Measurements from ENCODE around the gene OPTC. TPM values are rescaled to one million over a fixed set of nuclear protein-coding genes. Genes with fewer than 3 reads are reported as not detected.
A peak's percentile ranks its signal among the peaks of the same experiment; 100 is the strongest.

Gene OPTC
- total RNA-seq, 1 donor from 2014 or later = not detected

DNA sequence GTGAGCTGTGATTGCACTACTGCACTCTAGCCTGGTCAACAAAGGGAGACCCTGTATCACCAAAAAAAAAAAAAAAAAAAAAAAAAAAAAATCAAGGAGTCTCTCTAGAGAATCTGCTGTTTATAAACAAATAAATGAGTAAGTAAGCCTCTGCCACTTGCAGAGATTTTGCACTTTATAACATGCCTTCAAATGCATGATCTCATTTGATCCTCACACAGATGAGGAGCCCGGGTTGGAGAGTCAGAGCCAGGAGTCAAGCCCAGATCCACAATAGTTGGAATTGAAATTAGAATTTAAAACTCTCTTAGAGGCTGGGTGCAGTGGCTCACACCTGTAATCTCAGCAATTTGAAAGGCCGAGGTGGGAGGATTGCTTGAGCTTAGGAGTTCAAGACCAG is 14.3 kb upstream of the OPTC start:
- H3K4me1 Mint-ChIP-seq (ENCODE audit: unreplicated experiment) = peaks cover 70% of the 10 kb centered on the region
- H3K9me3 Mint-ChIP-seq (ENCODE audit: unreplicated experiment) = no peaks in the 10 kb centered on the region
- no peaks in the 10 kb centered on the region for H3K27me3 Mint-ChIP-seq (ENCODE audit: unreplicated experiment)
- DNase-seq (ENCODE audit: extremely low spot score, unreplicated experiment) = no peak
- no peaks in the 10 kb centered on the region for H3K36me3 Mint-ChIP-seq (ENCODE audit: unreplicated experiment)
- peak overlapping the region; percentile 91 for H3K27ac Mint-ChIP-seq (ENCODE audit: unreplicated experiment)
- H3K4me3 Mint-ChIP-seq (ENCODE audit: unreplicated experiment) = no peak overlapping the region
- TF ChIP-seq, protein P1, sequence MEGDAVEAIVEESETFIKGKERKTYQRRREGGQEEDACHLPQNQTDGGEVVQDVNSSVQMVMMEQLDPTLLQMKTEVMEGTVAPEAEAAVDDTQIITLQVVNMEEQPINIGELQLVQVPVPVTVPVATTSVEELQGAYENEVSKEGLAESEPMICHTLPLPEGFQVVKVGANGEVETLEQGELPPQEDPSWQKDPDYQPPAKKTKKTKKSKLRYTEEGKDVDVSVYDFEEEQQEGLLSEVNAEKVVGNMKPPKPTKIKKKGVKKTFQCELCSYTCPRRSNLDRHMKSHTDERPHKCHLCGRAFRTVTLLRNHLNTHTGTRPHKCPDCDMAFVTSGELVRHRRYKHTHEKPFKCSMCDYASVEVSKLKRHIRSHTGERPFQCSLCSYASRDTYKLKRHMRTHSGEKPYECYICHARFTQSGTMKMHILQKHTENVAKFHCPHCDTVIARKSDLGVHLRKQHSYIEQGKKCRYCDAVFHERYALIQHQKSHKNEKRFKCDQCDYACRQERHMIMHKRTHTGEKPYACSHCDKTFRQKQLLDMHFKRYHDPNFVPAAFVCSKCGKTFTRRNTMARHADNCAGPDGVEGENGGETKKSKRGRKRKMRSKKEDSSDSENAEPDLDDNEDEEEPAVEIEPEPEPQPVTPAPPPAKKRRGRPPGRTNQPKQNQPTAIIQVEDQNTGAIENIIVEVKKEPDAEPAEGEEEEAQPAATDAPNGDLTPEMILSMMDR (IDR thresholded peaks at IDR 0.05) = no peak

DNA sequence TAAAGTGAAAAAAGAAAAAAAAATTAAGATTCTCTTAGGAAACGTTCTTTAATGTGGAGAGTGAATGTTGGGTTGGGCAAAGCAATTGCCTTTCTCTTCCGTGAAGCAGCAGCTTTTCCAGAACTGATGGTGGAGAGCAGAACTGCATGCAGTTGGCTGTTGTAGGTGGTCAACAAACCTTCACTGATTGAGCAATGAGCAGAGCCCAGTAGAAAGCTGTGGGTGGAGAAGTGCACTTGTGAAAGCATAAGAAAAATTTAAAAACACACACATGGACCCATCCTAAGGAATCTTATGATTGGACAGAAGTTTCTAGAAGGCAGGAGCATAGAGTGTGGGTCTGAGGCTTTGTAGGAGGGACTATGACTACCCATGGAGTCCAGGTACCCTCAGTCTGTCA is 13.9 kb upstream of the OPTC start:
- H3K27me3 Mint-ChIP-seq (ENCODE audit: unreplicated experiment) = no peaks in the 10 kb centered on the region
- TF ChIP-seq, protein P1 (IDR thresholded peaks at IDR 0.05) = no peak
- peak overlapping the region; percentile 91 for H3K27ac Mint-ChIP-seq (ENCODE audit: unreplicated experiment)
- no peaks in the 10 kb centered on the region for H3K36me3 Mint-ChIP-seq (ENCODE audit: unreplicated experiment)
- peaks cover 66% of the 10 kb centered on the region for H3K4me1 Mint-ChIP-seq (ENCODE audit: unreplicated experiment)
- H3K9me3 Mint-ChIP-seq (ENCODE audit: unreplicated experiment) = no peaks in the 10 kb centered on the region
- DNase-seq (ENCODE audit: extremely low spot score, unreplicated experiment) = no peak
- no peak overlapping the region for H3K4me3 Mint-ChIP-seq (ENCODE audit: unreplicated experiment)

DNA sequence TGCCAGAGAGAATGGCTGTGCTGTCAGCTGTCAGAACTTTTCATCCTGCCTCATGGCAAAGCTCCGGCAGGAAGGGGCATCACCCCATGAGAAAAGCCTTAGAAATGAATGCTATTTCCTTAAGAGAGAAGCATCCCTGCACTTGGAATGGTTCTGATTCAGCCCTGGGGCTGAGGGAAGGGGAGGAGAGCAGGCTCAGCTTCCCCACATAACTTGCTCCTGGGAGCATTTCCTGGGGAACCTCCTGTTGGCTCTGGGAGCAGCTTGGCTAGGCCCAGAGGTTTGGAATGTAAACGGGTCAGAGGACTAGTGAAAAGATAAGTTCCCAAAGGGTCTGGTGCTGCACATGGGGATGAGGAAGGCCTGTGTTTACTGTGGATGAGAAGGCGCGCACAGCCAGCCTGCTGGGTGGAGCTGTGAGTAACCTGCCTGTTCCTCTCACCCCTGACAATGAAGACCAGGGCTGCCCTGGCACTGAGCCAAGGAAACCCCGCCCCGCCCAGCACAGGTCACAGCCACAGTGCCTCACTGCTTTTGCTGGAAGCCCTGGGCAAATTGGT is 13.3 kb upstream of the OPTC start:
- peak; percentile 88 for DNase-seq (ENCODE audit: extremely low spot score, unreplicated experiment)
- Mint-ChIP-seq H3K4me3 (ENCODE audit: unreplicated experiment) (no peak overlapping the region), H3K4me1 (ENCODE audit: unreplicated experiment) (peaks cover 62% of the 10 kb centered on the region)

DNA sequence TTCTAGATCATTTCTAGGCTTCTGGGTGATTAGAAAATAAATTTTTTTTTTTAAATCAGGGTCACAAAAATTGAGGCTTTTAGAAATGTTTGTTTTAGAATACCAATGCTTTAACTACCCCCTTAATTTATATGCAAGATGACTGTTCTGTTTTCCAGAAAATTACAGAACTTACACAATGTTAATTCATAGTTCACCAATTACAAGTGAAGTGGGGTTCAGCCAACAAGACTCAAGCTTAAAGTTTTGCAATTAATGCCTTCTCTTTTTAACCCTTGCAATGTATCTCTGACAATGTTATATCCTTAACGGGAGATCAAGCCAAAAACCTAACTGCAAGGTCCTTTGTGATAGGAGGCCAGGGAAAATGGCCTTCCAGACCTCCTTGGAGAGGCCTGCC is 12.8 kb upstream of the OPTC start:
- TF ChIP-seq, protein P1 (IDR thresholded peaks at IDR 0.05) = no peak
- H3K27ac Mint-ChIP-seq (ENCODE audit: unreplicated experiment) = no peak overlapping the region
- no peak for DNase-seq (ENCODE audit: extremely low spot score, unreplicated experiment)
- H3K9me3 Mint-ChIP-seq (ENCODE audit: unreplicated experiment) = no peaks in the 10 kb centered on the region
- no peaks in the 10 kb centered on the region for H3K36me3 Mint-ChIP-seq (ENCODE audit: unreplicated experiment)
- H3K4me3 Mint-ChIP-seq (ENCODE audit: unreplicated experiment) = no peak overlapping the region
- peaks cover 56% of the 10 kb centered on the region for H3K4me1 Mint-ChIP-seq (ENCODE audit: unreplicated experiment)
- H3K27me3 Mint-ChIP-seq (ENCODE audit: unreplicated experiment) = no peaks in the 10 kb centered on the region

More for the DNA sequence above, 13.3 kb upstream of the OPTC start:
- Mint-ChIP-seq H3K27ac (ENCODE audit: unreplicated experiment) (peak overlapping the region; percentile 91), H3K36me3 (ENCODE audit: unreplicated experiment) (no peaks in the 10 kb centered on the region), H3K9me3 (ENCODE audit: unreplicated experiment) (no peaks in the 10 kb centered on the region), H3K27me3 (ENCODE audit: unreplicated experiment) (no peaks in the 10 kb centered on the region)
- TF ChIP-seq, protein P1 (IDR thresholded peaks at IDR 0.05) = no peak

DNA sequence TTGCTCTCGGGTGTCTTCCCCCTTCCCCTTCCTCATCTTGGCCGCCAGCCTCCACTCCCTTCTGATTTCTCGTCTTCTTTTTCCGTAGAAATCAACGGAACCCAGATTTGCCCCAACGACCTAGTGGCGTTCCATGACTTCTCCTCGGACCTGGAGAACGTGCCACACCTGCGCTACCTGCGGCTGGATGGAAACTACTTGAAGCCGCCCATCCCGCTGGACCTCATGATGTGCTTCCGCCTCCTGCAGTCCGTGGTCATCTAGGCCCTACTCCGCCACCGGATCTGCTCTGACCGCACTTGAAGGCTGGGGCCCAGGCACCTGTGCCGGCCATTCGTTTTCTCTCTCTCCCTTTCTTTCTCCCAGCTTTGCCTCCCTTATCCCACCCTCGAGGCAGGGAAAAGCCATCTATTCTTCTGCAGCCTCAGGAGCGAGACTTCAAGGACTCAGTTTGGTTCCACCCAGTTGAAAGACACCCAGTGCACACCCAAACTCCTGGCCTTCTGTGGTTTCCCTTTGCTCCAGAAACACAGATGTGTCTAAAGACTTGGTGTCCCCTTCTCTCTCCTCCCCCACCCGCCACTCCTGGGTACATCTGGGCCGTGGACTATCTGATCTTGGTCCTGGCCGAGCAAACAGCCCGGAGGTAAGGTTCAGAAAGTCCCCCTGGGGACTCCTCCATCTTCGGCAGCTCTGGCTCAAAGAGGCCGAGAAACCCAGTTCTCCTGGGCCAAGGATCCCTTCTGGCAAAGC is 7.2 kb upstream of the OPTC start:
- TF ChIP-seq, protein P1 (IDR thresholded peaks at IDR 0.05) = no peak
- no peaks in the 10 kb centered on the region for H3K9me3 Mint-ChIP-seq (ENCODE audit: unreplicated experiment)
- H3K4me3 Mint-ChIP-seq (ENCODE audit: unreplicated experiment) = no peak overlapping the region
- DNase-seq (ENCODE audit: extremely low spot score, unreplicated experiment) = no peak
- H3K27me3 Mint-ChIP-seq (ENCODE audit: unreplicated experiment) = peaks cover 9% of the 10 kb centered on the region
- no peaks in the 10 kb centered on the region for H3K36me3 Mint-ChIP-seq (ENCODE audit: unreplicated experiment)
- H3K4me1 Mint-ChIP-seq (ENCODE audit: unreplicated experiment) = peaks cover 11% of the 10 kb centered on the region
- H3K27ac Mint-ChIP-seq (ENCODE audit: unreplicated experiment) = peak overlapping the region; percentile 85
